Activated CD8-positive, alpha-beta memory T cell treated with anti-CD3 and anti-CD28 coated beads for 36 hours (primary cell): ENCODE measurements around the gene FGF1. TPM values are rescaled to one million over a fixed set of nuclear protein-coding genes. Genes with fewer than 3 reads are reported as not detected.

Experiments used
- CTCF ChIA-PET: fragments of 350-600 bp; sonication (Branson Sonifier 250); formaldehyde crosslinking; loops from one replicate; lab custom pipeline; 2021; ENCODE audit warnings: antibody characterized with exemption; lab: Charles Lee
- POLR2A ChIA-PET: fragments of 350-600 bp; sonication (Branson Sonifier 250); formaldehyde crosslinking; loops from one replicate; lab custom pipeline; 2021; ENCODE audit warnings: antibody characterized with exemption; lab: Charles Lee
- total RNA-seq, 2 experiments: library from RNA; stranded (reverse); gene quantifications; one replicate each; pipeline ENCODE4 v1.2.3, GENCODE V29; 2021

The FGF1 gene
- total RNA-seq, 2 experiments from 2014 or later: not detected

- CTCF ChIA-PET: interaction anchor here (1.2 to 1.5 kb wide), 2 partner anchors 10 to 13 kb away, joined by 3 to 6 read pairs; no protein-coding TSS in a partner anchor
- POLR2A ChIA-PET: no interaction called here
These were observed 109.6 kb downstream of the FGF1 start for GRCh38 chr5:142576303-142576702.

- ChIA-PET CTCF (no interaction called here), POLR2A (no interaction called here)
These were observed 113.9 kb downstream of the FGF1 start for GRCh38 chr5:142572006-142572405.

GRCh38 chr5:142571371-142571770, 114.5 kb downstream of the FGF1 start:
- CTCF ChIA-PET: no interaction called here
- POLR2A ChIA-PET: no interaction called here

GRCh38 chr5:142569905-142570304, 116.0 kb downstream of the FGF1 start:
- CTCF ChIA-PET: no interaction called here
- POLR2A ChIA-PET: no interaction called here

GRCh38 chr5:142568996-142569335, 116.9 kb downstream of the FGF1 start:
- POLR2A ChIA-PET: no interaction called here
- CTCF ChIA-PET: no interaction called here

GRCh38 chr5:142568283-142568995, 117.5 kb downstream of the FGF1 start:
- ChIA-PET CTCF (no interaction called here), POLR2A (no interaction called here)

GRCh38 chr5:142561486-142562097, 124.3 kb downstream of the FGF1 start:
- ChIA-PET POLR2A (no interaction called here), CTCF (no interaction called here)

- CTCF ChIA-PET: interaction anchor here (0.8 kb wide), 1 partner anchor 10 kb away, joined by 3 read pairs; no protein-coding TSS in a partner anchor
These were observed 124.9 kb downstream of the FGF1 start for GRCh38 chr5:142561029-142561428.

GRCh38 chr5:142552107-142552506, 133.8 kb downstream of the FGF1 start:
- CTCF ChIA-PET: interaction anchor here (0.7 kb wide), 1 partner anchor 25 kb away, joined by 3 read pairs; no protein-coding TSS in a partner anchor
- POLR2A ChIA-PET: no interaction called here

More at GRCh38 chr5:142561029-142561428, 124.9 kb downstream of the FGF1 start:
- POLR2A ChIA-PET: no interaction called here

GRCh38 chr5:142551338-142552067, 134.4 kb downstream of the FGF1 start:
- ChIA-PET CTCF (interaction anchor here (1.1 kb wide), 1 partner anchor 9 kb away, joined by 3 read pairs; no protein-coding TSS in a partner anchor), POLR2A (no interaction called here)

GRCh38 chr5:142550471-142550870, 135.4 kb downstream of the FGF1 start:
- POLR2A ChIA-PET: no interaction called here
- CTCF ChIA-PET: interaction anchor here (1.1 kb wide), 1 partner anchor 10 kb away, joined by 3 read pairs; no protein-coding TSS in a partner anchor

- ChIA-PET POLR2A (no interaction called here), CTCF (interaction anchor here (1.2 to 1.8 kb wide), 3 partner anchors 20 to 398 kb away, joined by 3 to 5 read pairs (median 5); partner anchors contain the start of gene SPRY4)
These were observed 136.1 kb downstream of the FGF1 start for GRCh38 chr5:142549834-142550233.

GRCh38 chr5:142548739-142549275, 137.1 kb downstream of the FGF1 start:
- ChIA-PET POLR2A (no interaction called here), CTCF (interaction anchor here (0.6 to 1.8 kb wide), 4 partner anchors 19 to 1311 kb away, joined by 3 to 5 read pairs (median 4); partner anchors contain the start of gene SPRY4)

- POLR2A ChIA-PET: no interaction called here
- CTCF ChIA-PET: interaction anchor here (0.6 kb wide), 1 partner anchor 228 kb away, joined by 3 read pairs; no protein-coding TSS in a partner anchor
These were observed 138.2 kb downstream of the FGF1 start for GRCh38 chr5:142547445-142548380.

GRCh38 chr5:142545650-142546322, 140.1 kb downstream of the FGF1 start:
- ChIA-PET POLR2A (no interaction called here), CTCF (interaction anchor here (1.0 kb wide), 1 partner anchor 18 kb away, joined by 5 read pairs; no protein-coding TSS in a partner anchor)

- POLR2A ChIA-PET: no interaction called here
- CTCF ChIA-PET: interaction anchor here (1.0 kb wide), 1 partner anchor 18 kb away, joined by 5 read pairs; no protein-coding TSS in a partner anchor
These were observed 140.8 kb downstream of the FGF1 start for GRCh38 chr5:142544946-142545649.
